ENCODE results near the gene SLC4A1.

Gene SLC4A1

GRCh38 chr17:44269535-44270240 lies 1.8 kb upstream of the SLC4A1 start:
- Histone ChIP-seq H3K4me3 (ENCODE audit: low read depth, low read length) (no peak overlapping the region), H3K4me1 (ENCODE audit: control insufficient read depth, insufficient read depth, low read length) (peaks cover 10% of the 10 kb centered on the region), H3K9ac (ENCODE audit: low read length) (no peak overlapping the region), H3K27ac (ENCODE audit: low read depth, low read length) (no peak overlapping the region), H3K36me3 (ENCODE audit: control insufficient read depth, insufficient read depth, low read length) (no peaks in the 10 kb centered on the region), H3K27me3 (ENCODE audit: control insufficient read depth, insufficient read depth, low read length) (no peaks in the 10 kb centered on the region), H3K9me3 (ENCODE audit: control insufficient read depth, insufficient read depth, low read depth, low read length) (no peaks in the 10 kb centered on the region)

- Histone ChIP-seq H3K9ac (ENCODE audit: low read length) (no peak overlapping the region), H3K27ac (ENCODE audit: low read depth, low read length) (no peak overlapping the region), H3K4me3 (ENCODE audit: low read depth, low read length) (no peak overlapping the region), H3K4me1 (ENCODE audit: control insufficient read depth, insufficient read depth, low read length) (peaks cover 6% of the 10 kb centered on the region), H3K9me3 (ENCODE audit: control insufficient read depth, insufficient read depth, low read depth, low read length) (no peaks in the 10 kb centered on the region), H3K27me3 (ENCODE audit: control insufficient read depth, insufficient read depth, low read length) (no peaks in the 10 kb centered on the region), H3K36me3 (ENCODE audit: control insufficient read depth, insufficient read depth, low read length) (no peaks in the 10 kb centered on the region)
Measured at GRCh38 chr17:44268709-44269534, 987 bp upstream of the SLC4A1 start.

DNA sequence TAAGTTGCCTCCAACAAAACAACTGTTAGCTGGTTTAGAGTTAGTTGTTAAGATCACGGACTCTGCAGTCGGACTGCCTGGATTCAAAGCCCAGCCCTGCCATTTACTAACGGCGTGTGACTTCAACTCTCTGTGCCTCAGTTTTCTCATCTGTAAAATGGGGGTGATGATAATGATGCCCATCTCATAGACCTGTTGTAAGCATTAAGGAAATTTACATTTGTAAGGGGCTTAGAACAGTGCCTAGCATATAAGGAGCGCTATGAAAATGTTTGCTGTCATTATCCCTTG lies 825 bp downstream of the SLC4A1 start:
- Histone ChIP-seq H3K36me3 (ENCODE audit: control insufficient read depth, insufficient read depth, low read length) (no peaks in the 10 kb centered on the region), H3K4me1 (ENCODE audit: control insufficient read depth, insufficient read depth, low read length) (no peaks in the 10 kb centered on the region), H3K27me3 (ENCODE audit: control insufficient read depth, insufficient read depth, low read length) (no peaks in the 10 kb centered on the region; the same call in 1 of the 2 replicates), H3K27ac (ENCODE audit: low read depth, low read length) (no peak overlapping the region), H3K9me3 (ENCODE audit: control insufficient read depth, insufficient read depth, low read depth, low read length) (no peaks in the 10 kb centered on the region), H3K4me3 (ENCODE audit: low read depth, low read length) (no peak overlapping the region), H3K9ac (ENCODE audit: low read length) (no peak overlapping the region)

DNA sequence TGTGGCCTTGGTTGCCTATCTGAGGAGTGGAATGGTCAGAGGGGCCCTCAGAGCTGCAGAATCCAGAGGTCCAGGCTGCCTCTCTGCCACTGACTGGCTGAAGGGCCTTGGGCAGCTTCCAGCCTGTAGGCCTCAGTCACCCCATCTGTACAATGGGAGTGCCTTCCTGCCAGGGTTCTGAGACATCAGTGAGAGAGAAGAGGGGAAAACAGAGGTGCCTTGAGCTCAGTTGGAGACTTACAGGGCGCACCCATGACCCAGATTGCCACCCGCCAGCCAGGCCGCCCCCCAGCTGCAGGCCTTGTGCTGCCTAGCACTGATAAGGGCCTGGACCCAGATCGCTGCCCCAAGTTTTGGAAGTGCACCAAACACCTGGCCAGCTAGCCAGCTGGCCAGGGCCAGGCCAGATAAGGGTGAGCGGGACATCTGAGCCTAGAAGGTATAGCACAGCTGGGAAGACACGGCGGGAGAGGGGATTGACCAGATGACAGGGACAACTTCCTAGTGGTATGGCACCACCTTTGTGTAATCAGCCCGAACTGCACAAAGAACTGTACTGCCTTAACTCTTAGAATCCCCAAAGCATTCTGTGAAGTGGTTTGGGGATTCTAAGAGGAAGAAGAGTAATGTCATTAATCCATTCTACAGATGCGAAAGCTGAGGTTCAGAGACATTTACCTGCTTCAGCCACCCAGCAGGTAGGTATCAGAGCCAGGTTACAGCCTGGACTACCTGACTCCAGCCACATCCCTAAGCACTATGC lies 1.4 kb downstream of the SLC4A1 start:
- Histone ChIP-seq H3K4me3 (ENCODE audit: low read depth, low read length) (no peak overlapping the region), H3K27ac (ENCODE audit: low read depth, low read length) (no peak overlapping the region), H3K4me1 (ENCODE audit: control insufficient read depth, insufficient read depth, low read length) (no peaks in the 10 kb centered on the region), H3K27me3 (ENCODE audit: control insufficient read depth, insufficient read depth, low read length) (no peaks in the 10 kb centered on the region; the same call in 1 of the 2 replicates), H3K36me3 (ENCODE audit: control insufficient read depth, insufficient read depth, low read length) (no peaks in the 10 kb centered on the region), H3K9me3 (ENCODE audit: control insufficient read depth, insufficient read depth, low read depth, low read length) (no peaks in the 10 kb centered on the region), H3K9ac (ENCODE audit: low read length) (no peak overlapping the region)

GRCh38 chr17:44263345-44263902 lies 4.5 kb downstream of the SLC4A1 start:
- Histone ChIP-seq H3K9ac (ENCODE audit: low read length) (no peak overlapping the region), H3K27me3 (ENCODE audit: control insufficient read depth, insufficient read depth, low read length) (no peaks in the 10 kb centered on the region; the same call in 1 of the 2 replicates), H3K9me3 (ENCODE audit: control insufficient read depth, insufficient read depth, low read depth, low read length) (no peaks in the 10 kb centered on the region), H3K4me1 (ENCODE audit: control insufficient read depth, insufficient read depth, low read length) (no peaks in the 10 kb centered on the region), H3K4me3 (ENCODE audit: low read depth, low read length) (no peak overlapping the region), H3K36me3 (ENCODE audit: control insufficient read depth, insufficient read depth, low read length) (no peaks in the 10 kb centered on the region), H3K27ac (ENCODE audit: low read depth, low read length) (no peak overlapping the region)

- no peak overlapping the region for H3K4me3 ChIP-seq (ENCODE audit: low read depth, low read length)
- H3K27ac ChIP-seq (ENCODE audit: low read depth, low read length): no peak overlapping the region
- H3K9me3 ChIP-seq (ENCODE audit: control insufficient read depth, insufficient read depth, low read depth, low read length): no peaks in the 10 kb centered on the region
- no peaks in the 10 kb centered on the region for H3K4me1 ChIP-seq (ENCODE audit: control insufficient read depth, insufficient read depth, low read length)
- H3K27me3 ChIP-seq (ENCODE audit: control insufficient read depth, insufficient read depth, low read length): no peaks in the 10 kb centered on the region; the same call in 1 of the 2 replicates
- H3K9ac ChIP-seq (ENCODE audit: low read length): no peak overlapping the region
- H3K36me3 ChIP-seq (ENCODE audit: control insufficient read depth, insufficient read depth, low read length): no peaks in the 10 kb centered on the region
Measured at GRCh38 chr17:44262654-44263225, 5.2 kb downstream of the SLC4A1 start.

DNA sequence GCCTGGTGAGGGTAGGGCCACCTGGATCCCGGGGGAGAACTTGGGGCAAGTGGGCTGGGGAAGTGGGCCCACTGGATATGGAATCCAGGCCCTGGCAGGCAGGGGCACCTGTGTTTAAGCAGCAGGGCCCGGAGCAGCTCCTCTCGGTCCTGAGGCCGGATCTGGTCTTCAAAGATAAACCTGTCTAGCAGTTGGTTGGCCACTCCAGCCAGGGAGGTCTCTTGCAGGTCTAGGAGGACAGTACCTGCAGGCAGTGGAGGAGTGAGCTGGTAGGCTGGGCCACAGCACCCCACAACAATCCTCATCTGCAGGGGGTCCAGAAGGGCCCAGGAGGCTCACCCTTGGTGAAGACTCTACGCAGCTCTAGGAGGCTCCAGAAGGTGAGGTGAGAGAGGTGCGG lies 7.6 kb downstream of the SLC4A1 start:
- no peaks in the 10 kb centered on the region; the same call in 1 of the 2 replicates for H3K27me3 ChIP-seq (ENCODE audit: control insufficient read depth, insufficient read depth, low read length)
- no peaks in the 10 kb centered on the region for H3K36me3 ChIP-seq (ENCODE audit: control insufficient read depth, insufficient read depth, low read length)
- H3K27ac ChIP-seq (ENCODE audit: low read depth, low read length): no peak overlapping the region
- H3K9ac ChIP-seq (ENCODE audit: low read length): no peak overlapping the region
- no peak overlapping the region for H3K4me3 ChIP-seq (ENCODE audit: low read depth, low read length)
- H3K9me3 ChIP-seq (ENCODE audit: control insufficient read depth, insufficient read depth, low read depth, low read length): no peaks in the 10 kb centered on the region
- no peaks in the 10 kb centered on the region for H3K4me1 ChIP-seq (ENCODE audit: control insufficient read depth, insufficient read depth, low read length)

- H3K9ac ChIP-seq (ENCODE audit: low read length): no peak overlapping the region
- H3K4me1 ChIP-seq (ENCODE audit: control insufficient read depth, insufficient read depth, low read length): no peaks in the 10 kb centered on the region
Measured at GRCh38 chr17:44258811-44259351, 9.1 kb downstream of the SLC4A1 start.

DNA sequence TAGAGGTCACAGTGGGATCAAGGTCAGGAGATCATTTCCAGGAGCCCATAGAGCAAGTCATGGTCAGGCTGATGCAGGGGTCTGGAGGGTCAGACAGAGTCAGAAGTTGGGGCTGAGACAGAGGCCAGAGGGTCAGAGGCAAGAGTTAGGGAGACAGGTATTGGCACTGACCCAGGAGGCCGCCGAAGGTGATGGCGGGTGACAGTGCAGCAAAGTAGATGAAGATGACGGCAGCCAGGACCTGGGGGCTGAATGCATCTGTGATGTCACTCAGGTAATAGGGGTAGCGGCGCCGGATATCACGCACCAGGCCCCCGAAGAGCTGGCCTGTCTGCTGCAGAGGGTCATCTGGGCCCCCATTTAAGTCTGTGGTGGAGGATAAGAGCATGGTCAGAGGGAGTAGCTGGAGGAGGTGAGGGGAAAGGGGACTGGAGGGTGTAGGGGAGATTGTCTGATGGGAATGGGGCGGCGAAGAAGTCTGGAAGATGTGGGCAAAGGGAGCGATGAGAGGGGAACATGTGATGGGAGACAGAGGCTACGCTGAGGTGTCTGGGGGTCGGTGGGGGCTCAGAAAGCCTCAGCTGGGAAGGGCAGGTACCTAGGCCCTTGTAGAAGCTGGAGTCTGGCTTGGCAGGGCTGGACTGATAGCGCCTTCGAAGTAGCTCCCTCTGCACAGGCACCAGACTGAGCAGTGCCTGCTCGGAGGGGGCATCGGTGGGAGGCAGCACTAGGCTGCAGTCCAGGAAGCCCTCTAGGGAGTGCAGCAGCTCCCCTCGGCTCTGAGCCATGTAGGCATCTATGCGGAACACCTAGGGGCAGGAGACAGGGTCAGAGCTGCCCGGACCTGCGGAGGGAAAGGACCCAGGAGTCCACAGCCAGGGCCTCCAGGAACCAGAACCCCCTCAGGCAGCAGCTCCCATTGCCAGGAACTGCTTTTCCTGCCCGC lies 9.8 kb downstream of the SLC4A1 start:
- H3K27ac ChIP-seq (ENCODE audit: low read depth, low read length): no peak overlapping the region
- no peaks in the 10 kb centered on the region; the same call in 1 of the 2 replicates for H3K27me3 ChIP-seq (ENCODE audit: control insufficient read depth, insufficient read depth, low read length)
- no peaks in the 10 kb centered on the region for H3K9me3 ChIP-seq (ENCODE audit: control insufficient read depth, insufficient read depth, low read depth, low read length)
- H3K4me3 ChIP-seq (ENCODE audit: low read depth, low read length): no peak overlapping the region
- no peak overlapping the region for H3K9ac ChIP-seq (ENCODE audit: low read length)
- no peaks in the 10 kb centered on the region for H3K36me3 ChIP-seq (ENCODE audit: control insufficient read depth, insufficient read depth, low read length)
- no peaks in the 10 kb centered on the region for H3K4me1 ChIP-seq (ENCODE audit: control insufficient read depth, insufficient read depth, low read length)

More at GRCh38 chr17:44258811-44259351, 9.1 kb downstream of the SLC4A1 start:
- Histone ChIP-seq H3K27ac (ENCODE audit: low read depth, low read length) (no peak overlapping the region), H3K9me3 (ENCODE audit: control insufficient read depth, insufficient read depth, low read depth, low read length) (no peaks in the 10 kb centered on the region), H3K27me3 (ENCODE audit: control insufficient read depth, insufficient read depth, low read length) (no peaks in the 10 kb centered on the region; the same call in 1 of the 2 replicates), H3K36me3 (ENCODE audit: control insufficient read depth, insufficient read depth, low read length) (no peaks in the 10 kb centered on the region), H3K4me3 (ENCODE audit: low read depth, low read length) (no peak overlapping the region)

- H3K4me3 ChIP-seq (ENCODE audit: low read depth, low read length): no peak overlapping the region
- H3K27ac ChIP-seq (ENCODE audit: low read depth, low read length): no peak overlapping the region
- H3K9me3 ChIP-seq (ENCODE audit: control insufficient read depth, insufficient read depth, low read depth, low read length): no peaks in the 10 kb centered on the region
- no peak overlapping the region for H3K9ac ChIP-seq (ENCODE audit: low read length)
- H3K4me1 ChIP-seq (ENCODE audit: control insufficient read depth, insufficient read depth, low read length): no peaks in the 10 kb centered on the region
- no peaks in the 10 kb centered on the region for H3K36me3 ChIP-seq (ENCODE audit: control insufficient read depth, insufficient read depth, low read length)
- no peaks in the 10 kb centered on the region for H3K27me3 ChIP-seq (ENCODE audit: control insufficient read depth, insufficient read depth, low read length)
Measured at GRCh38 chr17:44256671-44257070, 11.3 kb downstream of the SLC4A1 start.
